ENCODE measurements around the gene HSPA14. TPM values are rescaled to one million over a fixed set of nuclear protein-coding genes. Genes with fewer than 3 reads are reported as not detected.

Gene HSPA14
- total RNA-seq, 1 experiment from 2014 or later: 19.9 TPM

DNA sequence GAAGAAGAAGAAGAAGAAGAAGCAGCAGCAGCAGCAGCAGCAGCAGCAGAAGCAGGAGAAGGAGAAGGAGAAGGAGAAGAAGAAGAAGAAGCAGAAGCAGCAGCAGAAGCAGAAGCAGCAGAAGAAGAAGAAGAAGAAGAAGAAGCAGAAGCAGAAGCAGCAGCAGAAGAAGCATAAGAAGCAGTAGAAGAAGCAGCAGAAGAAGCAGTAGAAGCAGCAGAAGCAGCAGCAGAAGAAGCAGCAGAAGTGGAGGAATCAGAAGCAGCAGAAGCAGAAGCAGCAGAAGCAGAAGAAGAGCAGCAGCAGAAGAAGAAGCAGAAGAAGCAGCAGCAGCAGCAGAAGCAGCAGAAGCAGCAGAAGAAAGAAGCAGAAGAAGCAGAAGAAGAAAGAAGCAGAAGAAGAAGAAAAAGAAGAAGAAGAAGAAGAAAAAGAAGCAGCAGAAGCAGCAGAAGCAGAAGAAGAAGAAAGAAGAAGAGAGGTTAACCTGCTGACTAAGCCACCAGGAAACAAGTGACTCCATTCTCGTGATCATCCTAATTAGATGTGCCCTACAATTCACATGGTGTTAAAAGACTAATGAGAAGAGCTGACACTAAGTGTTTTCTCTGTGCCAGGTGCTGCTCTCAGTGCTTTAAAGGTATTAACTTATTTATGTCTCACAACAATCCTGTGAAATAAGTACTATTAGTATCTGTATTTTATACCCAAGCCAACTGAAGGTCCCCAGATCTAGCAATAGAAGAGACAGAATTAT lies 11.9 kb upstream of the HSPA14 start:
- Histone ChIP-seq H3K9me3 (ENCODE audit: control insufficient read depth in 1 of 2, insufficient read depth in 1 of 2, low read depth in 1 of 2, low read length in 2 of 2) (no peaks in the 10 kb centered on the region), H3K4me1 (ENCODE audit: control insufficient read depth in 1 of 2, insufficient read depth in 2 of 2, low read length in 2 of 2) (no peaks in the 10 kb centered on the region), H4K20me1 (ENCODE audit: insufficient read depth) (no peaks in the 10 kb centered on the region), H3K4me3 (replicated peaks in 1 of 2; ENCODE audit: low read depth in 1 of 2, low read length in 2 of 2) (no peak overlapping the region), H3K36me3 (ENCODE audit: control insufficient read depth in 1 of 2, insufficient read depth in 2 of 2, low read length in 2 of 2) (no peaks in the 10 kb centered on the region), H3K27me3 (ENCODE audit: insufficient read depth, low read length) (peaks cover 3% of the 10 kb centered on the region; the same call in 1 of the 2 replicates), H3K4me2 (ENCODE audit: low read length) (no peak overlapping the region), H3K9me2 (ENCODE audit: insufficient read depth) (no peaks in the 10 kb centered on the region), H2AFZ (ENCODE audit: low read depth, low read length, poor library complexity, severe bottlenecking) (no peak overlapping the region), H3K27ac (ENCODE audit: low read depth, low read length) (no peak overlapping the region), H3K79me2 (ENCODE audit: insufficient read depth, low read length) (no peaks in the 10 kb centered on the region), H3K9ac (ENCODE audit: low read length) (no peak overlapping the region)
- intact Hi-C loops (cut with micrococcal nuclease): loop anchor here (10.0 kb wide), 1 partner anchor 431 kb away; no protein-coding TSS in a partner anchor
- no peak for DNase-seq (ENCODE audit: low read depth, low spot score)
- POLR2A ChIA-PET: no interaction called here
- CTCF ChIA-PET: no interaction called here
- TF ChIP-seq SIN3A (IDR thresholded peaks at IDR 0.05; ENCODE audit: low read depth): no peak
- TF ChIP-seq YY1 (IDR thresholded peaks at IDR 0.05; ENCODE audit: extremely low read depth, insufficient replicate concordance, low read depth, low read length): no peak
- no peak for TF ChIP-seq EZH2 (IDR thresholded peaks at IDR 0.05)
- no peak for TF ChIP-seq ZFX (IDR thresholded peaks at IDR 0.05)
- no peak for TF ChIP-seq ELF1 (IDR thresholded peaks at IDR 0.05; ENCODE audit: borderline replicate concordance, low read depth)
- no peak for TF ChIP-seq SRF (IDR thresholded peaks at IDR 0.05; ENCODE audit: low read depth)
- TF ChIP-seq RAD21 (IDR thresholded peaks at IDR 0.05; ENCODE audit: low read depth): no peak
- no peak for TF ChIP-seq ZNF274 (IDR thresholded peaks at IDR 0.05; ENCODE audit: low read depth, low read length)
- TF ChIP-seq, protein P1, sequence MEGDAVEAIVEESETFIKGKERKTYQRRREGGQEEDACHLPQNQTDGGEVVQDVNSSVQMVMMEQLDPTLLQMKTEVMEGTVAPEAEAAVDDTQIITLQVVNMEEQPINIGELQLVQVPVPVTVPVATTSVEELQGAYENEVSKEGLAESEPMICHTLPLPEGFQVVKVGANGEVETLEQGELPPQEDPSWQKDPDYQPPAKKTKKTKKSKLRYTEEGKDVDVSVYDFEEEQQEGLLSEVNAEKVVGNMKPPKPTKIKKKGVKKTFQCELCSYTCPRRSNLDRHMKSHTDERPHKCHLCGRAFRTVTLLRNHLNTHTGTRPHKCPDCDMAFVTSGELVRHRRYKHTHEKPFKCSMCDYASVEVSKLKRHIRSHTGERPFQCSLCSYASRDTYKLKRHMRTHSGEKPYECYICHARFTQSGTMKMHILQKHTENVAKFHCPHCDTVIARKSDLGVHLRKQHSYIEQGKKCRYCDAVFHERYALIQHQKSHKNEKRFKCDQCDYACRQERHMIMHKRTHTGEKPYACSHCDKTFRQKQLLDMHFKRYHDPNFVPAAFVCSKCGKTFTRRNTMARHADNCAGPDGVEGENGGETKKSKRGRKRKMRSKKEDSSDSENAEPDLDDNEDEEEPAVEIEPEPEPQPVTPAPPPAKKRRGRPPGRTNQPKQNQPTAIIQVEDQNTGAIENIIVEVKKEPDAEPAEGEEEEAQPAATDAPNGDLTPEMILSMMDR (IDR thresholded peaks at IDR 0.05 in 2 of 3, conservative IDR thresholded peaks at IDR 0.05 in 1 of 3; ENCODE audit: borderline replicate concordance in 1 of 3, insufficient read depth in 1 of 3, low read depth in 2 of 3, low read length in 2 of 3): no peak
- no peak for TF ChIP-seq SP1 (IDR thresholded peaks at IDR 0.05; ENCODE audit: low read depth)
- TF ChIP-seq TCF7L2 (IDR thresholded peaks at IDR 0.05; ENCODE audit: borderline replicate concordance, extremely low read depth, insufficient read depth, insufficient read length): no peak
- ATAC-seq: no peak
- RAD21 ChIA-PET (ENCODE audit: low non-redundant PET in 1 of 2, low total read pairs in 2 of 2, uncharacterized antibody in 2 of 2, unreplicated experiment in 2 of 2): no interaction called here
- BruUV-seq (replicated peaks): no TSS peak

All from HCT116 (cell line).